M059J (cell line): ENCODE results near the gene UGT1A8. TPM values are rescaled to one million over a fixed set of nuclear protein-coding genes. Genes with fewer than 3 reads are reported as not detected.
A peak's percentile ranks its signal among the peaks of the same experiment; 100 is the strongest.

Experiments used
- DNase-seq: peaks from one replicate; pipeline ENCODE4 v3.0.0-alpha.2; 2012; ENCODE audit warnings: low read depth
- total RNA-seq: library from RNA; depleted of rRNA; stranded (reverse); fragments of >200 nt; shearing (Covaris generic); gene quantifications from 2 replicates; pipeline ENCODE4 v1.2.3, GENCODE V29; 2014

Gene UGT1A8
- total RNA-seq, 1 experiment from 2014 or later = not detected

DNA sequence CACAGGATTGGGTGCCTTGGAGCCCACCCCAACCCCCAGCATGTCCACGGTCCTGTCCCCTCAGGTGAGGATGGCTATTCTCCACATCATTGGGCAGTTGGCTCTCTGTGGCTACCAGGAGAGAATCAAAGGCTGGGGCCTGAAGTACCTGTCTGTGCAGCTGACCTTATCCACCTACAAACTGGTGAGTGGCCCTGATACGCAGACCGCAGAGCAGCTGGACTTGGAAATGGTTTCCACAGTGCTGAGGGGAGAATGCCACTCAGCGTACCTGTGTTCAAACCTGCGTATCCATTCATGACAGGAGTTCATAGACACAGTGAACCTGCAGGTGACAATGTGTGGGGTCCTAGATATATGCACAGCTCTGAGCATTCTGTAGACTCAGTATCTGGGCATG lies 182.3 kb downstream of the UGT1A8 start:
- no peak for DNase-seq

- DNase-seq = no peak
These were observed 182.8 kb downstream of the UGT1A8 start for GRCh38 chr2:233800208-233800607.

GRCh38 chr2:233801357-233802131 lies 184.1 kb downstream of the UGT1A8 start:
- peak; percentile 69 for DNase-seq

DNA sequence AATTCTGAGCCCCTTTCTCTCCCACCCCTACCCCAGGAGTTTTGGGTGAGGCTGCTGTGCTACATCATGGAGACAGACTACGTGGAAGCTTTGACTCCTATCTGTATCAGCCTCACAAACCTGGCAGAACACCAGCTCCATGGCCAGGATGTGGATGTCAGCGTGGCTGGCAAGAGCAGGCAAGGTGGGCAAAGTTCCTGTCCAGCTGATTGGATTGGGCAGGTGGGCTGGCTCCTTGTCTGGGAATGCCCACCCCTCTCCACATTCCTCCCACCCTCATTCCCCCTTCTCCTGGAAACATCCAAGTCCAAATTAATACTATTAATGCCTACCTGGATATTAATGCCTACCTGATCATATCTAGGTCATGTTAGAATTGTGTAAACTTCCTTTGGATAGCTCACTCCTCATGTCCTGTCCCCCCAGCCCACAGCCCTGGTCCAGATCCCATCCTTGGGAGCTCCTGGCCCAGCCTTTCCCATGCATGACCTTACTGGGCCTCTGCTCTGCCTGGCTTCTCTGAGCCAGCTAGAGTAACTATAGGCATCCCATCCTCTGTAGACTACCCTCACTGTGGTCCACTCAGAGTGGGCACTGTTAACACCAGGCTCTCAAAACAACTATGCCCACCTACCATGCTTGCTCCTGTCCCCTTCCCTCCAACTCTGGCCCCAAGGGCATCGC lies 184.8 kb downstream of the UGT1A8 start:
- DNase-seq = no peak

DNA sequence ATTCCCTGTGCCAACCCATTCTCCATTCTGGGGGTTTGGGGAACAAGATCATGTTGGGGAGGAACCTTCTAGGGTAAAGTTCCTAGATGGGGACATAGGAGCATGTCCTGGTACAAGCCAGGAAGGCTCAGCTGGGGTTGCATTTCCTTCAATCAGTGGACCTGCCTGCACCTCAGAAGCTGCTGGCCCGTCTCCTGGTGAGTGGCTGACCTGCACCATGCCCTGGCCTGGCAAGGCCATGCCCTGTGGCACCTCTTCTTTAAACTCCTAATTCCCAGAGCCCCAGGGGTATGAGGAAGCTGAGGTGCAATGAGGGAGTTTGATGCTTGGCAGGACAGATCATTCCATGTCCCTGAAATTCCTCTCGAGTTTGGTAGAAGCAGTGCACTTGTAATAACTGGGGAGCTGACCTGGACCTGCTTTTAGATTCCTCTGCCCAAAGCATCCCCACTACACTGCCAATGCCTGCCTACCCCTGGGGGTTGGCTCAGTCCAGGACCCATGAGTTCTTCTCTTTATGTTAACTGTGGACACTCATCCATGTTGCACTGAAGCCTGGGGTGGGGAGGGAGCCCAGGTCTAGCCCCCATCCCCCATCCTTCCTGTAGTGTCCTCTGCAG lies 186.0 kb downstream of the UGT1A8 start:
- no peak for DNase-seq

DNA sequence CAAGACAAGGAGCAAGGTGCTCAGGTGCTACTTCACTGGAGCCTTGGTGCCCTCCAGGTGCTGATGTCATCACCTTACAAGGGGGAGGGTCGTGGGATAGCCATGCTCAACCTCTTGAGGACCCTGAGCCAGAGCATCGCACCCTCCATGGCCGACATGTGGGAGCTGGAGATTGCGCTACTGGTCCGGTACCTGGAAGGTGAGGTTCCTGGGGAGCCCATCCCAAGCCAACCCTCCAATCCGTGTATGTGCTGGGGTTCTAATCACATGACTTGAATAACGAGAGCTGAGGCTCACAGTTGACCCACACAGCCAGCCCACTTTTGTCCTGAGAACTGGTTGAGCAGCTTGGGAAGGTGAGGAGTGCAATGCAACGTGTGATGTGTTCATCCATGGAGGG lies 186.6 kb downstream of the UGT1A8 start:
- DNase-seq = no peak

- DNase-seq = no peak
These were observed 189.9 kb downstream of the UGT1A8 start for GRCh38 chr2:233807215-233807865.

DNA sequence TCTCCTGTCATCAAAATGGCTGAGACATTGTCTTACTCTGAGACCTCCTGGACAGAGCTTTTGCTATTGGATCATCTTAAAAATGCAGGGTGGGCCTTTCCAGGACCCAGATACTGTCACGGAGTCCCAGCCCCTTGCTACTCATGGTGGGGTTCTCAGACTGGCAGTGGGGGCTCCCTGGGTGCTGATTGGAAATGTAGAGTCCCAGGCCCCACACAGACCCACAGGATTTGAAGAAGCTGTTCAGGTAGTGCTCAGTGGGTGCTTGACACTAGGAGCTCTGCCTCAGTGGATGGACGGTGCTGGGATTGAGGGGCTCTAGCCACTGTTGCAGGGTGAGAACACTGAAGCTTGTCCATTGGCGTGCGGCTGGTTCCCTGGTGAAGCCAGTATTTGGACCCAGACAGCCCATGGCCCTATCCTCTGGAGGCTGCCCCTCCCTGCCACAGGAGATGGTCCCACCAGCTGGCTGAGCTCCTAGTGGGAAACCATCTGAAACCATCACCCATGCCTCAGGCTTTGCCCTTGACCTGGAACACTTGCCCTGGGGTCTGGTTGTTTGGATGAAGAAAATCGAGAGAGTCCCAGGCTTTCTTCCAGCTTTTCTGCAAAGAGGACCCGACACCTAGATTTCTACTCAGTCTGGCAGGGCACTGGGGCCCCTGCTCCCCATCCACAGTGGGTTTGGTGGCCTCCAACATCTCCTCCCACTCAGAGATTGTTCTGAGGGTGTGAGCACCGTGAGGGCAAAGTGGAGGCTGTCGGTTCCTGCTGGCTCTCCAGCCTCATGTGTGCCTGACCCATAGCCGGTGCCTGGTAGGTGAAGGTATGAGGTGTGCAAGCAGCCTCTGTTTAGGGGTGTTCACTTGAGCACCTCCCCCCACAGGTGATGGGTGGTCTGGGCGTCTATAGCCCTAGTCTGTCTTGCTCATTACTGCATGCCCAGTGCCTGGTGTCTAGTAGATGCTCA lies 190.8 kb downstream of the UGT1A8 start:
- no peak for DNase-seq

DNA sequence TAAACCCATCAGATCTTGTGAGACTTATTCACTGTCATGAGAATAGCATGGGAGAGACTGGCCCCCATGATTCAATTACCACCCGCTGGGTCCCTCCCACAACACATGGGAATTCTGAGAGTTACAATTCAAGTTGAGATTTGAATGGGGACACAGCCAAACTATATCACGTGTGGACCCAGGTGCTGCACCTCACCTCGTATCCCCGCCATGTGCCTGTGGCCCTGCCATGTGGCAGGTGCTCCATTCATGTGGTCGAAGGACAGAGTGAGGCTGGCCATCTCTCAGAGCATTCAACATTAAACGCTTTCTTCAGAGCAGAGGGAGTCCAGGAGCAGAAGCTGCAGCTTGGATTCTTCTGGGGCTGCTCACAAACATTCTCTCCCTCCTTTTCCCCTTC lies 193.0 kb downstream of the UGT1A8 start:
- DNase-seq = no peak

DNA sequence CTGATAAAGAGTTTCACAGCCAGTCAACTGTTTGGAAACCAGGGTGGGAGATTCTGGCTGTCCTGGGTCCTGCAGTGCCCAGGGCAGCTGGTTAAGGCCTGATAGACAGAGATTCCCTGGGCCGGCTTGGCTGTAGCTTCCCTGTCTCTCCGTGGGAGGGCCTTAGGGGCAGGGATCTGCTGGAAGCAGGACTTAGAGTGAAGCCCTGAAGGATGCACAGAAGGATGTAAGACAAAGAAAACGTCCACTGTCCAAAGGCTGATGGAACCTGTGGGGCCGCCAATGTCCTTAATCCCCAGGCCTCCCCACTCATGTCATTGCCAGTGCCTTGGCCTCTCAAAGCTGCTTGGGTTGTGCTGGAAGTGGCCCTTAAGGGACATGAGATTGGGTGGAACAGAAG lies 193.7 kb downstream of the UGT1A8 start:
- no peak for DNase-seq

GRCh38 chr2:233811732-233812131 lies 194.3 kb downstream of the UGT1A8 start:
- DNase-seq = no peak

DNA sequence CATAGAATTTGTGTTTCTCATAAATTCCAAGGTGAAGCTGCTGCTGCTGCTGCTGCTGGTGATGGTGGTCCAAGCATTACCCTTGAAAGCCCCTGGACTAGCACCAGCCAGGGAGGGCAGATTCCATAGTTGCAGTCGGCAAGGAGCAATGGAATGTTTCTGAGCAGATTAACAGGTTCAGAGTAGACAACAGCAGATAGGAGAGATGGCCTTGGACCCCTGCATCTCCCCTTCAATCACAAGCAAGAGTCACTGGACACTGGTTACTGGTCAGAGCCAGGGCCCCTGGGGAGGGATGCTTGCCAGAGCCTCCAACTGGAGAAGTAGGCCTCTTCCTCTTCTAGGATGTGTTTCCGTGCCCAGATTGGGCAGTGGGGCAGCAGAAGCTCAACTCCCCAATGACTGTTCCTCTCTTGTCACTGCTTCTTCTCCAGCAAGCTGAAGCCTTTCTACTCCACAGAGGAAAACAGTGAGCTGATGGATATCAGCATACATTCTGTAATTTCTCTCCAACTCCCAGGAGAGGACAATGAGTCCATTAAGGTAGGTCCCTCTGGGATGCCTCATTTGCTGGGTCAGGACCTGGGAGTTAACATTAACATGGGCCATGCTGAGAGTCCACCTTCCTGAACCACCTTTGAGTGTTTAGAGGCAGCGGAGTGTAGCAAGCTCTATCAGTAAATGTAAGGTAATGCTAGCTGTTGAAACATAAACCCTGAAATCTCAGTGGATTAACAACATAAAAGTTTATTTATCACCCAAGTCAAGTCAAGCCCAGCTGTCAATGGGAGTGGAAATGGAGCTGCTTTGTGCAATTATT lies 196.0 kb downstream of the UGT1A8 start:
- no peak for DNase-seq

DNA sequence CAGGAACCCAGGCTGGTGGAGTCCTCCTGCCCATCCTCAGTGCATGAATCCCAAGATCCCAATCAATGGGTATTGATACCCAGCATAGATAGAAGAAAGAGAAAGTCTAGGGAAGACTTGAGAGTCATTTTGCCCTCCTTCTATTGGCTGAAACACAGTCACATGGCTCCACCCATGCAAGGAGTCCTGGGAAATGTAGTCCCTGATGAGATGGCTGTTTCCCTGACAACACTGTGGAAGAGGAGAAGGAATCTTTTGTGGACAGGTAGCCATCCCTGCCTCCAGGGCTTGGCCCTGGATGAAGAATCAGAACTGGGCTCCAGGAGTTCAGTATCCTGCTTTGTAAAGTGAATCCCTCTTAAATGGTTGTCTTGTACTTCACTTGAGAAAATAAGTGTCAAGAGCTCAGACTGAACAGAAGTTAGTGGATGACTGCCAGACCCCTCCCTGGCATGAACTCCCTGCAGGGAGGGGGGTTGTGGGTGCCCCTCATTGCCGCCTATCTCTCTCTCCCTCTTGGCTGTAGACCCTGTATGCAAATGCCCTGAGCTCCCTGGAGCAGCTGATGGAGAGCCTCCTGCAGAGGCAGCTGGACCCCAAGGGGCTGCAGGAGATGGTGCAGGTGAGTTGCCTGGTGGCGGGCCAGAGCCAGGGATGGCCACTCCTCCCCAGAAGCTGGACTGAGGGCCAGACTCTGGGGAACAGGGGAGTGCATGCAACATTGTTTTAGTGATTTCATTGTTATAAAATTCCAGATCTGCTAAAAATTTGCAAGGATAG lies 196.8 kb downstream of the UGT1A8 start:
- DNase-seq = no peak

DNA sequence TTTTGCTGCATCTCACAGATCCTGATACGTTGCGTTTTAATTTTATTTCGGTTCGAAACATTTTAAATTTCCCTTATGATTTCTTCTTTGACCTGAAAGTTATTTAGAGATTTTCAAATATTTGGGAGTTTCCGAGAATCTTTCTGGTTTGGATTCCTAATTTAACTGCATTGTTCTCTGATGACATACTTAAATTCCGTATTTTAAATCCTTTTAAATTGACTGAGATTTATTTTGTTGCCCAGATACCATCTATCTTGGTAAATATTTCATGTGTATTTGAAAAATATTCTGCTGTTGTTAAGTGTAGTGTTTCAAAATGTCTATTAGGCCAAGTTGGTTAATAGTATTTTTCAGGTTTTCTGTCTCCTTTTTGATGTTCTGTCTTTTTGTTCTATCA lies 198.4 kb downstream of the UGT1A8 start:
- DNase-seq = no peak

DNA sequence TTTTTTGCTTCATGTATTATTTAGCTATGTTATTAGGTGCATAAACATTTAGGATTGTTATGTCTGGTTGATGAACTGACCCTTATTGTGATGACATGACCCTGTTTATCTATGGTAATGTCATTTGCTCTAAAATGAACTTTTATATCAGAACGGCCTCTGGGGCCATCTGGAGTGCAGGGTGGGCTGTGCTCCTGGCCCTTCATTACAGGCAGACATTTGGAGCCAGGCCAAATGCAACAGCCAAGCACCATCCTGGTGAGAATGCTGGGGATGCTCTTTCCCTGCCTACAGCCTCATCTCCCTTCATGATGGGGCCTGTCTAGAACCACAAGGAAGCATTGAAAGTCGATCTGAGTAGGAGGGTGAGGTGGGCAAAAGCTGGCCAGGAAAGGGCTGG lies 198.9 kb downstream of the UGT1A8 start:
- DNase-seq = no peak

GRCh38 chr2:233816771-233817170 lies 199.3 kb downstream of the UGT1A8 start:
- DNase-seq = no peak

- no peak for DNase-seq
These were observed 200.0 kb downstream of the UGT1A8 start for GRCh38 chr2:233817361-233817911.

DNA sequence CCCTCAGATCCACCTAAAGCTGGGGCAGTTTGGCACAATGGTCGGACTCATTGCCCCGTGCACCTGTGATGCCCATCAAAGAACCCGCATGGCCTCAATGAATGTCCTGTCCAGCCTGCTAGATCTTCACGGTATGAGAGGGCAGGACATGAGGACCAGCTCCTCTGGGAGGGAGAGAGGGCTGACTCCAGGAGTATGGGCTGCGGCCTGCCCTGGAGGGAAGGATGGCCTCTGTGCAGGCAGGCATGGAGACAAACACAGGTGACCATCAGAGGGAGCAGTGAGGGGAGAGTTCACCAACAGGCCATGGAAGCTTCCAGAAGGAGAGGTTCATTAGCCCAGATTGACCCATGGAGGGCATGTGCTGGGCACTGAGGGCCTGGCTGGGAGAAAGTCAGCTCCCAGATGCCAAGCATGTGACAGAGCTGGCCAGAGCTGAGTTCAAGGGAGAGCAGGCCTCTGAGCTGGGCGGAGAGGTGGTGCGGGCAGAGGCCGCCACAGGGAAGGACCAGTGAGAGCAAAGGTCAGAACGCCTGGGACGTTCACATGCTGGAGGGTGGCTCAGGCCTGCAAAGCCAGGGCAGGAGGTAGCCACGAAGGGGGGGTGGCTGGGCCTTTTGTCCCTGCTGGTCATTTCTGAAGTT lies 200.7 kb downstream of the UGT1A8 start:
- no peak for DNase-seq
